Putamen (tissue), 1 donor: ENCODE data around the gene UQCRC1.
A peak's percentile ranks its signal among the peaks of the same experiment; 100 is the strongest.

Source experiments
- DNase-seq: peaks from one replicate; pipeline ENCODE4 v3.0.0-alpha.2; 2016; ENCODE audit warnings: low spot score

The UQCRC1 gene

GRCh38 chr3:48609088-48610005, at the start of gene UQCRC1:
Gene UQCRC1, minus strand, starts transcription at chr3:48609646. Its CDS starts 26 bp downstream, at chr3:48609620.
- DNase-seq, result peak; percentile 89

GRCh38 chr3:48656841-48657281, 47.4 kb upstream of the UQCRC1 start:
- DNase-seq, result no peak

DNA sequence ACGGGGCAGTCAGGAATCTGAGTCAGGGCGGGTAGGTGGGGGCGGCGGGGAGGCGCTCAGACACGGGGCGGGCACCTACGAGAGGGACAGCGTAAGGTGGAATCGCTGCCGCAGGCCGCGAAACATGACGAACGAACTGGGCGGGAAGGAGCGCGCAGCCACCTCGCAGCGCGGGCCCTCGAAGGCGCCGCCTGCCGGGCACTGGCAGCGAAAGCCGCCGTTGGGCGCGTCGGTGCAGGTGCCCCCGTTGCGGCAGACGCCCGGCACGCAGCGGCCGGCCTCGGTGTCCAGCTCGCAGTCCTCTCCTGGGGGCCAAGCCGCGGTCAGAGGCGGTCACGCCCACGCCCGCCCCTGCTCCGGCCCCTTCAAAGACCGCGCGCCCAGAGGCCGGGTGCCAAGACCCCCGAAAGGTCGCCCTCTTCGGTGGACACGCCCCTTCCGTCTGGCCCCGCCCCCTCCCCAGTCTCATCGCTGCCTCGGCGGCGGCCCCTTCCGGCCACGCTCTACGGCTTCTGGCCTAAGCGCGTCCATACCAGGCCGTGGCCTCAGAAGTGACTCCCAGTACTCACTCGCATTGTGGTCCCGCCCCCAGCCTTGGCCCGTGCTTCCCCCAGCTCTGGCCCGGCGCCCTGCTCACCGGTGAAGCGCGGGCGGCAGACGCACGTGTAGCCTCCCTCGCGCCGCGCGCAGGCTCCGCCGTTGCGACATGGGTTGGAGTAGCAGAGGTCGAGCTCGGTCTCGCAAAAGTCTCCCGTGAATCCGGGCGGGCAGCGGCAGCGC, 46.8 kb upstream of the UQCRC1 start:
- DNase-seq, result no peak

DNA sequence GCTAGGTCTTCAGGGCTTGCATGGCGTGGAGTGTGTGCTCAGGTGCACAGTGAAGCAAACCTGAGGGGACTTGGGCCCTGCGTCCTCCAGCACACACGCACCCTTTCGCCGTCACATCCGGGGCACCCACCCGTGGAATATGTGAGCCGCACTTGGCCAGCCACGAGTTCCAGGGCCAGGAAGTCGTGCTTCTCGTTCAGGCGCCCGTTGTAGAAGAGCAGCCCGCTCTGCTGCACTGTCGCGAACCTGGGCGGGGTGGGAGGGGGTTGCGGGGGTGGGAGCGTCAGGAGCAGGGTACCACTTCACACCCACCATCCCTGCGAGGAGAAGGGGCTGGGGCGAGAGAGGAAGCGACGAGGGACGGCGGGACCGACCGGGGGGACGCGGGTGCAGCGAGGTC, 46.2 kb upstream of the UQCRC1 start:
- DNase-seq, result no peak

GRCh38 chr3:48655063-48655462, 45.6 kb upstream of the UQCRC1 start:
- DNase-seq, result no peak

DNA sequence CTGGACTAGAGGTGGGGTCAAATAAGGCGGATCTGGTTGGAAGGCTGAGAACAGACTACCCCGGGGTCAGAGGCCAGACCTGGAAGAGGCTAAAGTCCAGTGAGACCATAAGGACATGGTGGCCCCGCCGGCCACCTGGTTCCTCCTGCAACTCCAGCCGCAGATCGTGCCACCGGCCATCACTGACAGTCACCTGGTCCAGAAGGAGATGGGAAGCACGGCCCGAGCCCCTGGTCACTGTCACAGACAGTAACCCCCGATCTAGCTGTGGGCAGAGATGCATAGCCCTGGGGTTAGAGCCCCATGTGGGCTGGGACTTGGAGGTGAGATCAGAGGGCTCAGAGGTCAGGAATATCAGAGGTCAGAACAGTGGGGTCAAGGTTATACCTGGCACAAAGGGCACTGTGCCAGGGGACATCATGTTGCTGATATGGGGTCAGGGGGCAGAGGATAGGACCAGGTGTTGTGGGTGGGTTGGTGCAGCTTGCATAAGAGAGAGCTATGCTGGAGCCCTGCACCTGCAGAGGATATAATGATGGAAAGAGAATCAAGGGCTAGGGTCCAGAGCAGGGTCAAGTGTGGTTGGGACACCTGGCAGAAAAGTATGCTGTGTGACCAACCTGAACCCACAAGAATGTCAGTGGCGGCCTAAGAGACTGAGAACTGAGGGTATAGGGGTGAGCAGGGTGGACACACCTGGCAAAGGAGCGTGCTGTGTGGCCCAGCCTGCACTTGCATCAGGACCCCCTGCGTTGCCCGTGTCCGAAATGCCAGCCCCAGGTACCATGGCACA, 43.7 kb upstream of the UQCRC1 start:
- no peak for DNase-seq

DNA sequence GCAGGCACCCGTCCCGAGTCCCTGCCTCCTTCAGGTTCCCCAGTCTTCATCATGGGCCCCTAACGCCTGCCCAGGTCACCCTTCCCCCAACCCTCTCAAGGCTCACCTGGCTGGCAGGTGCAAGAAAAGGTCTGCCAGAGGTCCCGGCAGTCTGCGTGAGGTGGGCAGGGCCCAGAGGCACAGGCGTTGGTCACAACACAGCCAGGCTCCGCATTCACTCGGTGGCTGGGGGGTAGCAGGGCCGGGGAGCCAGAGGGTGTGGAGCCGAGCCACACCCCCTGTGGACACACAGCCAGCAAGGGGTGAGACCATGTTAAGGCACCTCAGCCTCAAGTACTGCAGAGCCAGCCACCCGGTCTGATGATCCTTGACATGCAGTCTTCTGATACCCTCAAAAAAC, 42.3 kb upstream of the UQCRC1 start:
- no peak for DNase-seq

DNA sequence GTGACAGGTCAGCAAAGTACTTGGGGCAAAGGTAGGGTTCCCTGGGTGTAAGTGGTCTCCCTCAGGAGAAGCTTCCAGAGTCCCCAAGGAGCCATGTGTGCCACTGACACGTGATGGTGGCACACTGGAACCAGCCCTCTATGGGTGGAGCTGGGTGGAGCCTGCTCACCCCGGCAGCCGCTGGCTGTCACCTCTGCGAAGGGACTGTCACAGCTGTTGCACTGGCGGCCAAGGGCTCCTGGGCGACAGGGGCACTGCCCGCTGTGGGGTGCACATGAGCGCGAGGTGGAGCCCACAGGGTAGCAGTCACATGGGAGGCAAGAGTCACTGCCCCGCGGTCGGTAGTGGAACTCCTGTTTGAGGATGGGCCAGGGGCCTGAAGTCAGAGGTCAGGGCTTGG, 41.3 kb upstream of the UQCRC1 start:
- DNase-seq, result no peak

DNA sequence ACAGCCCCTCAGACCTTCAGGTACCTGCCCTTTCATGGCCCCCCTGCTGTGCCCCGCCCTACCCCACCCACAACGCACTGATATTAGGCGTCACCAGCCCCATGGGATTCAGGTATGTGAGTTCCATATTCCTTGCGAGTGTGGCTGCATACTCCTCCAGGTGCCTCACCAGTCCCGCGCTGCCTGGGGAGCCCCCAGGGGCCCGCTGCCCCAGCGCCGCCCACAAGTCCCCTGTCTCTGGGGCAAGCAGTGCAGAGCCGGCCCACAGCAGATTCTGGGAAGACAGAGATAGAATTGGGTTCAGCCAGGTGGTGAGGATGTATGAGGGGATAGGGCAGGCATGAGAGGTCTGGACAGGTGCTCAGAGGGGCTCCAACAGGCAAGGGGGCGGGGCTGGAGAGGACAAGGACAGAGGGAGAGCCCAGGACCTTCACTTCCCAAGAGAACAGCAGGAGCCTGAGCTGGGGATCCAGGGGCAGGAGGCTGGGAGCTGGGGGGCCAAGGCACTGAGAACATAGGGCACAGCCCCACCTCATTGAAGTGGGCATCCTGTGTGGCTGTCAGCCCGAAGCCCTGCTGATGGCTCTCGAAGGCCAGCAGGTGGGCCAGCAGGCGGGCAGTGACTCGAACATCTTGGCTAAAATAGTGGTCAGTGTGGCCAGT, 38.9 kb upstream of the UQCRC1 start:
- DNase-seq, result no peak

DNA sequence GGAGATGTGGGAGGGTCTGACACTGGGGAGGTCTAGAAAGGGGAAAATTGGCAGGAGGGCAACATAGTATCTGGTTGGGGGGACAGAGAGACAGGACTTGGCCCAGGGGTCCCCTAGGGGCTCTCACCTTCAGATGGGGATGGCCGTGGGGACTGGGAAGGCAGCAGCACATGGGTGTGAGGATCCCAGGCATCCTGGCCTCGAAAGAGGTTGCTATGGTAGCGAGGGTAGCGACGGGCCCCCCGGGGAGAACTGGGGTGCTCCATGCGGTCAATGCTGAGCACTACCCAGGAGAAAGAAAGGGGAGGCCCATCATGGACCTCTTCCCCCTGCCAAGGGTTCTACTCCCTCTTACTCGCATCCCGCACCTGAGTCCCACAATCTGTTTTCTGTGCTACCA, 38.3 kb upstream of the UQCRC1 start:
- no peak for DNase-seq

DNA sequence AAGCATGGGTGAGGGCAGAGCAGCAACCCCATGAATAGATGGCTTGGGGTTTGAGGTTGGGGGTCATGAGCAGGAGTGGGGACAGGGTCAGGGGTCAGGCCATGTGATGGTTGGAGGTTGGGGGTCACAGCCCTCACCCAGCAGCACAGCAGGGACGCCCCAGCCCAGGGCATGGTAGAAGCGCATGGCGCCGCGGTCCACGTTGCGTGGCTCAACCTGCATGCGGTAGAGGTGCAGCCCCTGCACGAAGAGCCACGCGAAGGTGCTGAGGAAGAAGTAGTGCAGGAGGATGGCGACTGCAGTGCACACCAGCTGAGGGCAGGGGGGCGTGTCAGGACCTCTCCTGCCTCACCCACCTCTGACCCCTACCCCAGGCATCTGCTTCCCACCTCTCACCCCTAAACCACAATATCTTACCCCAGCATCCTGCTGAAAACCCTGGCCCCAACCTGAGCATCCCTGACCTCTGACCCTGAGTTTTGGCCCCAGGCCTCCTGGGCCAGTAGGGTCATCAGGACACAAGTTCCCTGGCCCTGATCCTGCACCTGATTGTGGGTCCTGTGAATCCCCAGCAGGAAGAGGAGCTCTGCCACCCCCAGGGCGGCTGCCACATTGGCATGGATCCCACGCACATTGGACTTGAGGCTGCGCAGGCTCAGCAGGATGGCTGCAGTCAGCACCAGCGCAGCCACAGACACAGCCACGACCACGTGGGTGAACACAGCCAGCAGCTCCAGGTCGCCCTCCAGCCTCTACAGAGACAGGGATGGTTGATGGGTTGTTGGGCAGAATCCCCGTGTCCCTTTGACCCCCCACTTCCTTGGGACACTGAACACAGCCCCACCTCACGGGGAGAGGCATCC, 35.7 kb upstream of the UQCRC1 start:
- DNase-seq, result no peak

- DNase-seq, result no peak
Observed at GRCh38 chr3:48642605-48643004, 33.2 kb upstream of the UQCRC1 start.

DNA sequence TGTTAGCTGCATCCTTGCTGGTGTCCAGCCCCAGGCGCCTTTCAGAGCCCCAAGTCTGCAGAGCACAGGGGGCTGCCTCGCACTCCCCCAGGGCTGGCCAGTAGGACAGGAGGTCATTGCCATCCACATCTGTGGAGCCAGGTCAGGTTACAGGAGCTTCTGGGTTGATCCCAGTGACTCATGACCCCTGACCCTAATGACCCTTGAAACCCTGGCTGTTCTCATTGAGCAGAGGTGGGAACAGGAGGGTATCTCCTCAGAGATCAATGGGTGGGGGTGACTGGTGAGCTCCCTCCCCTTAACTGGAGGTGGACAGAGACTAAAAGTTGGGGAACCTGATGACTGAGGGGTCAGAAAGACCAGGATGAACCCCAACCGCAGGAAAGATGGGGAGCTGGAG, 31.9 kb upstream of the UQCRC1 start:
- no peak for DNase-seq

GRCh38 chr3:48639944-48640606, 30.6 kb upstream of the UQCRC1 start:
- no peak for DNase-seq

DNA sequence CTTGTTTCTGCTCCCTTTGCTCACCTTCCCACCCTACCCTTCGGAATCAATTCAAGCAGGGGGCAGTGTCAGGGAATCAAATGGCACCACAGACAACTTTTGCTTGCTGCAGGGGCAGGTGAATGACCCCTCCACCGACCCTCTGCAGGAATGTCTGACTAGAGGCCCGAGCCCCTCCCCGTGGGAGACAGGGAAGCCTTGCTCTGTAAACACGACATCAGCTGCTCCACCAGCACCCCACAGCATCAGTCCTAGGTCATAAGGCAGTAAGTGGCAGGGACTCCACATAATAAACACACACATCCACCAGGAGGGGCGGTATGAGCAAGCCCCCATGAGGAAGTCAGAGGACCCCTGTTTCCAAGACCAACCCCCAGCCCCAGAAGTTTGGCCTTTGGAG, 27.9 kb upstream of the UQCRC1 start:
- no peak for DNase-seq

DNA sequence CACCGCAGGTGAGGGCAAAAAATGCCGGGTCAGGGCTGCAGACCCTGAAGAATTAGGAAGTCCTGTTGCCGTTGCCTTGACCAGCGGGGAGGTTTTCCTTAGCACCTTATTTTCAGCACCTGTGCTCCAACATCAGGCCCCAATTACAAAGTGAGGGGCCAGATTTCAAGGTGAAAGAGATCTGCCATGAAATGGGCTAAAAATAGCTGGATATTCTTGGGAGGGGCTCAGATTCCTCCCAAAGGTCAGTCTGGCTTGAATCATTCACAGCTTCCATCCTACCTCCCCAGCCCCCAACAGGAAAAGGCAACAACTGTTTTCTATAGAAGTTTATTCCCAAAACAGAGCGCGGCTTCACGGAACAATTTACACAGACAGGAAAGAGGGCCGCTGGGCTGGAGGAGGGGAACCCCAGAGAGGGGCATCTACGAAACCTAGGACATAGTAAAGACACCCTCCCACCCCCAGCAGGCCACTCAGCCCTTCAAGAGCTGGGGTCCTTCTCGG, 26.8 kb upstream of the UQCRC1 start:
- DNase-seq, result no peak

GRCh38 chr3:48635222-48636021, 26.0 kb upstream of the UQCRC1 start, which contains the start of gene SLC26A6:
Gene SLC26A6, minus strand, starts transcription at chr3:48635461. Its CDS starts 68 bp downstream, at chr3:48635393.
- peak; percentile 95 for DNase-seq

GRCh38 chr3:48634661-48635221, 25.3 kb upstream of the UQCRC1 start:
- peak; percentile 12 for DNase-seq

- no peak for DNase-seq
Observed at GRCh38 chr3:48633743-48634142, 24.3 kb upstream of the UQCRC1 start.
